HG02973 (cell line): ENCODE results near the gene STX5.
"Not testable (repeated sequence)": the region's sequence is repeated elsewhere in the genome, so short reads cannot be mapped to it uniquely, and the experiment has no call there.

Experiments
- ATAC-seq: cut with Tn5 transposase; IDR thresholded peaks from one replicate; pipeline ENCODE4 v1.9.1; 2021; ENCODE audit warnings: moderate library complexity; ENCODE audit not compliant: unreplicated experiment

Gene STX5

GRCh38 chr11:62788991-62789390 is 42.9 kb downstream of the STX5 start:
- ATAC-seq = no peak

- peak; percentile 45 for ATAC-seq
Observed at GRCh38 chr11:62787005-62787759, 44.7 kb downstream of the STX5 start, which contains the start of gene TMEM179B. TMEM179B (plus strand) TSS chr11:62787402; CDS start chr11:62787432, 30 bp downstream.

- peak; percentile 64 for ATAC-seq
Observed at GRCh38 chr11:62786318-62787004, 45.4 kb downstream of the STX5 start.

GRCh38 chr11:62782753-62783152 is 49.1 kb downstream of the STX5 start:
- ATAC-seq = no peak

DNA sequence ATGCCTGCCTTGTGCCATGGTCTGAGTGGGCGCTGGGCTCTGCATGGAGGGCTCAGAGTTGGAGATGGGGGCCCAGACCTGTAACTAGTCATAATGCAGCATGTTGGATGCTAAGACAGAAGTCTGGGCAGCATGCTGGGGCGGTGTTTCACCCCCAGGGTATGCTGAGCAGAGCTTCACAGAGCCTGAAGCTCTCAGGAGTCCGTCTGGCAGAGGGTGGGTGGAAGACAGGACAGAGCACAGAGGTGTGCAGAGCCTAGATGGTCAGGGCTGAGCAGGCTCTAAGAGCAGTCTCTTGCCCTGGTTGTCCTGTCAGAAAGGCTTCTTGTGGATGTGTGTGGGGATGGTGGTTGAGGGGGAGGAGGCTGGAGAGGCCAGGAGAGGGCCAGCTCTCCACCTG is 53.4 kb downstream of the STX5 start:
- ATAC-seq = no peak

DNA sequence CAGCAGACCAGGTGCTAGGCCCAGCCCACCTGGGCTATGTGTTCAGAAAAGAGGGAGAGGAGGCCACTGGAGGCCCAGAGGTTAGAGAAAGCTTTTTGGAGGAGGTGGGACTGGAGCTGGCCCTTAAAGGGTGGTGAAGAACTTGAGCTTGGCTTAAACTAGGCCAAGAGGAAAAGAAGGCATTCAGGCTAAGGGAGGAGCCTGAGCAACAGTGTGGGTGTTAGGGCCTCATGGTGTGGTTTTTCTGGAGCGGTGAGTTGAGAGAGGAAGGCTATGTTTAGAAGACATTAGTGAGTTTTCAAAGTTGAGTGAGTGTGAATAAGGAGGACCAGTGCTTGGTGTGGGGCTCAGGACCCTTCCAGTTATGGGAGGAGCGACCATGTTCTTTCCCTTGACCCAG is 54.5 kb downstream of the STX5 start:
- ATAC-seq = no peak

- ATAC-seq = no peak
Observed at GRCh38 chr11:62775646-62776045, 56.2 kb downstream of the STX5 start.

GRCh38 chr11:62774407-62774806 is 57.4 kb downstream of the STX5 start:
- no peak for ATAC-seq

- ATAC-seq = peak; percentile 62
Observed at GRCh38 chr11:62771144-62772021, 60.5 kb downstream of the STX5 start, which contains the start of gene TAF6L. TAF6L (plus strand) TSS chr11:62771396; CDS start chr11:62775784, 4,388 bp downstream.

DNA sequence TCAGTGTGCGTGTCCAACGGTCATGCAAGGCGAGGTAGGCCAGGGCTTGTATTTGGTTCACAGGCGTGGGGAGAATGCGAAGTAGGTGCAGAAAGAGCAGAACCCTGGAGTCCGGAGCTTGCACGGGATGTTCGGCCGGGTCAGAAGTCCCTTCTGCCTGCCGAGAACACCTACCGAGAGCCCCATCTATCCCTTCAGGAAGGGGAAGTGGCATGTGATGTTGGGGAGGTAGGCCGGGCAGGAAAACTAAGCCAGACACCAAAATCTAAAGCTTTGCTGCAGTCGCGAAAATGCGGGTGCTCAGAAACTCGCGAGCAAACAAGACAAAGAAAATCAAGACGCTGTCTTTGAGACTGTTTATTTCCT is 61.1 kb downstream of the STX5 start:
- ATAC-seq = no peak

DNA sequence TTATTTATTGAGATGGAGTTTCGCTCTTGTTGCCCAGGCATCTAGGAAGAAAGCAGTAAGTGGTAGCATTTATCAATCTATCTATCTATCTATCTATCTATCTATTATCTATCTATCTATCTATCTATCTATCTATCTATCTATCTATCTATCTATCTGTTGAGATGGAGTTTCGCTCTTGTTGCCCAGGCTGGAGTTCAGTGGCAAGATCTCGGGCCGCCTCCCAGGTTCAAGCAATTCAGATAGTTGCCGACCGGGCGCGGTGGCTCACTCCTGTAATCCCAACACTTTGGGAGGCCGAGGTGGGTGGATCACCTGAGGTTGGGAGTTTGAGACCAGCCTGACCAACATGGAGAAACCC is 71.0 kb downstream of the STX5 start:
- not testable (repeated sequence) for ATAC-seq

DNA sequence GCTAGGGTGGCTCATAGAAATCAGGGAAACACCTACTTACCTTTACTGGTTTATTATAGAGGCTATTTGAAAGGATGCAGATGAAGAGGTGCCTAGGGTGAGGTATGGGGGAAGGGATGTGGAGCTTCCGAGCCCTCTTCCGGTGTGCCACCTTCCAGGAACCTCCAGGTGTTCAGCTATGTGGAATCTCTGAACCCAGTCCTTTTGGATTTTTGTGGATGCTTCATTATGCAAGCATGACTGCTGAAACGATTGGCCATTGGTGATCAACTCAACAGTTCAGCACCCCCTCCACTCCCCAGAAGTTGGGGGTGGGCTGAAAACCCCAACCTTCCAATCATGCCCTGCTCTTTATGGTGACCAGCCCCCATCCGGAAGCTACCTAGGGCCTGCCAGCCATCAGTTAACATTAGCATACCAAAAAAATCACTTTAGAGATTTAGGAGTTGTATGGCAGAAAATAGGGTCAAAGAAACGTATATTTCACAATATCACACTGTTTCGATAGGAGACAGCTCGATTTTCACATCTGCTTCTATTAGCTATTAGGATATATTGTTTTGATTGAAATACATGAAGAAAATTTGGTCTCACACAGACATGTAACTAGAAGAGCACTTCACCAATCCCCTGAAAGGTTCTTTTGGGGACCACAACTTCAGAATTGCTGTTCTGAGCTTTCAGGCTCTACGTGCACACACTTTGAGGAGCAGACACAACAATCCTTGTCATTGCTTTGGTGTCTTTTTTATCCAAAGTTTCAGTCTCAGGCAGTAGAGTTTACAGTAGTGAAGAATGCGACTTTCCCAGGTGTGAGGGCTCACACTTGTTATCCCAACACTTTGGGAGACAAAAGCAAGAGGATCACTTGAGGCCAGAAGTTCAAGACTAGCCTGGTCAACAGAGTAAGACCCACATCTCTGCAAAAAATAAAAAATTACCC is 73.7 kb downstream of the STX5 start:
- ATAC-seq = no peak
